Neutrophil (primary cell): Measurements from ENCODE around the gene DDX51.

Experiments used
- H3K27ac ChIP-seq: fragments of 200-600 bp; sonication (generic); 2 replicates; pipeline ENCODE4 v1.5.1; 2016; ENCODE audit warnings: mild to moderate bottlenecking, moderate library complexity
- H3K27me3 ChIP-seq: fragments of 200-600 bp; sonication (generic); 2 replicates; pipeline ENCODE4 v1.6.0; 2016; ENCODE audit warnings: mild to moderate bottlenecking
- H3K36me3 ChIP-seq: fragments of 200-600 bp; sonication (generic); 2 replicates; pipeline ENCODE4 v1.5.1; 2017
- H3K4me1 ChIP-seq, 2 experiments: fragments of 200-600 bp in 1 of 2; sonication (generic) in 1 of 2; 1 replicate in 1 of 2; 2 replicates in 1 of 2; pipeline versions ENCODE4 v1.5.1 to v1.6.1; 2013 to 2016; ENCODE audit warnings: low read depth in 1 of 2, low read length in 1 of 2, mild to moderate bottlenecking in 1 of 2, moderate library complexity in 1 of 2; ENCODE audit not compliant: control insufficient read depth in 1 of 2, insufficient read depth in 1 of 2
- H3K4me3 ChIP-seq, 2 experiments: fragments of 200-600 bp in 1 of 2; sonication (generic) in 1 of 2; 1 replicate in 1 of 2; 2 replicates in 1 of 2; pipeline ENCODE4 v1.5.1; 2013 to 2016; ENCODE audit warnings: low read depth in 1 of 2, low read length in 1 of 2, mild to moderate bottlenecking in 1 of 2, moderate library complexity in 1 of 2
- H3K9me3 ChIP-seq: fragments of 200-600 bp; sonication (generic); 2 replicates; pipeline ENCODE4 v1.5.1; 2016
- TF ChIP-seq, protein P1 (sequence below): fragments of 200-600 bp; sonication (generic); IDR thresholded peaks from 2 replicates; pipeline ENCODE4 v1.5.1; 2016; ENCODE audit warnings: antibody characterized with exemption

DDX51 gene

GRCh38 chr12:132147423-132148367 is 3.6 kb upstream of the DDX51 start:
- H3K4me3 ChIP-seq, result no peak overlapping the region
- H3K9me3 ChIP-seq, result no peaks in the 10 kb centered on the region
- peaks cover 9% of the 10 kb centered on the region for H3K27me3 ChIP-seq
- H3K36me3 ChIP-seq, result peaks cover 34% of the 10 kb centered on the region
- H3K4me1 ChIP-seq, result peaks cover 18 to 20% of the 10 kb centered on the region in 2 experiments
- TF ChIP-seq, protein P1, sequence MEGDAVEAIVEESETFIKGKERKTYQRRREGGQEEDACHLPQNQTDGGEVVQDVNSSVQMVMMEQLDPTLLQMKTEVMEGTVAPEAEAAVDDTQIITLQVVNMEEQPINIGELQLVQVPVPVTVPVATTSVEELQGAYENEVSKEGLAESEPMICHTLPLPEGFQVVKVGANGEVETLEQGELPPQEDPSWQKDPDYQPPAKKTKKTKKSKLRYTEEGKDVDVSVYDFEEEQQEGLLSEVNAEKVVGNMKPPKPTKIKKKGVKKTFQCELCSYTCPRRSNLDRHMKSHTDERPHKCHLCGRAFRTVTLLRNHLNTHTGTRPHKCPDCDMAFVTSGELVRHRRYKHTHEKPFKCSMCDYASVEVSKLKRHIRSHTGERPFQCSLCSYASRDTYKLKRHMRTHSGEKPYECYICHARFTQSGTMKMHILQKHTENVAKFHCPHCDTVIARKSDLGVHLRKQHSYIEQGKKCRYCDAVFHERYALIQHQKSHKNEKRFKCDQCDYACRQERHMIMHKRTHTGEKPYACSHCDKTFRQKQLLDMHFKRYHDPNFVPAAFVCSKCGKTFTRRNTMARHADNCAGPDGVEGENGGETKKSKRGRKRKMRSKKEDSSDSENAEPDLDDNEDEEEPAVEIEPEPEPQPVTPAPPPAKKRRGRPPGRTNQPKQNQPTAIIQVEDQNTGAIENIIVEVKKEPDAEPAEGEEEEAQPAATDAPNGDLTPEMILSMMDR, result no peak
- H3K27ac ChIP-seq, result no peak overlapping the region

- H3K4me3 ChIP-seq, result no peak overlapping the region
- H3K36me3 ChIP-seq, result peaks cover 27% of the 10 kb centered on the region
Measured at GRCh38 chr12:132146772-132147422, 2.8 kb upstream of the DDX51 start.

GRCh38 chr12:132146098-132146497 is 2.0 kb upstream of the DDX51 start:
- TF ChIP-seq, protein P1, result no peak
- Histone ChIP-seq H3K27me3 (peaks cover 9% of the 10 kb centered on the region), H3K36me3 (peaks cover 24% of the 10 kb centered on the region)

More at GRCh38 chr12:132146772-132147422, 2.8 kb upstream of the DDX51 start:
- Histone ChIP-seq H3K4me1 (peaks cover 18 to 20% of the 10 kb centered on the region in 2 experiments), H3K27me3 (peaks cover 9% of the 10 kb centered on the region), H3K9me3 (no peaks in the 10 kb centered on the region), H3K27ac (no peak overlapping the region)
- TF ChIP-seq, protein P1, result no peak

GRCh38 chr12:132145334-132145733 is 1.2 kb upstream of the DDX51 start:
- H3K4me3 ChIP-seq, result peak overlapping the region in 1 of 2 experiments; percentile 81
- H3K9me3 ChIP-seq, result no peaks in the 10 kb centered on the region
- H3K27ac ChIP-seq, result no peak overlapping the region
- peaks cover 18 to 20% of the 10 kb centered on the region in 2 experiments for H3K4me1 ChIP-seq
- peaks cover 25% of the 10 kb centered on the region for H3K36me3 ChIP-seq
- TF ChIP-seq, protein P1, result no peak
- peaks cover 9% of the 10 kb centered on the region for H3K27me3 ChIP-seq

More at GRCh38 chr12:132146098-132146497, 2.0 kb upstream of the DDX51 start:
- H3K4me1 ChIP-seq, result peaks cover 18 to 20% of the 10 kb centered on the region in 2 experiments
- no peak overlapping the region for H3K4me3 ChIP-seq
- no peaks in the 10 kb centered on the region for H3K9me3 ChIP-seq
- no peak overlapping the region for H3K27ac ChIP-seq

DNA sequence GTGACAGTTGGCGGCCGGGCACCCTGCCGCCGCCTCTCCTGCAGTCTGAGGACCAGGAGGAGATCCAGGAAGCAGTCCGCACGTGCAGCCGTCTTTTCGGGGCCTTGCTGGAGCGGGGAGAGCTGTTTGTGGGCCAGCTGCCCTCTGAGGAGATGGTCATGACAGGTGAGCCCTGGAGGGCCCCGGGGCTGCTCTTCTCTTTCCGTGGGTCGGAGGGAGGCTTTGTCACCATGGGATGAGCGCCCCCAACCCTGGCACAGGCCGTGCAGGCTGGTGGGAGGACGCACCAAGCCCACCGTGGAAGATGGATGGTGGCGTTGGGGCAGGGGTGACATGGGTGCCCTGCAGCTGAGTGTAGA is 670 bp upstream of the DDX51 start:
- peaks cover 30% of the 10 kb centered on the region for H3K36me3 ChIP-seq
- H3K27me3 ChIP-seq, result peaks cover 9% of the 10 kb centered on the region
- peak overlapping the region; percentile 69 for H3K27ac ChIP-seq
- TF ChIP-seq, protein P1, result no peak
- no peaks in the 10 kb centered on the region for H3K9me3 ChIP-seq
- peak overlapping the region; percentile 81 to 94 for H3K4me3 ChIP-seq
- peaks cover 18 to 20% of the 10 kb centered on the region in 2 experiments for H3K4me1 ChIP-seq
